B cell (primary cell): ENCODE measurements around the gene CENPVL2. TPM values are rescaled to one million over a fixed set of nuclear protein-coding genes. Genes with fewer than 3 reads are reported as not detected.
"Not testable (repeated sequence)": the region's sequence is repeated elsewhere in the genome, so short reads cannot be mapped to it uniquely, and the experiment has no call there.

Experiments used
- ATAC-seq: fragments of 200-7000 bp; cut with Tn5 transposase; one replicate; pipeline ENCODE4 v1.10.0; 2021; ENCODE audit warnings: low read depth, mild to moderate bottlenecking, moderate number of reproducible peaks, moderate library complexity
- CTCF ChIA-PET: fragments of 350-600 bp; sonication (Branson Sonifier 250); formaldehyde crosslinking; loops from one replicate; lab custom pipeline; 2021; ENCODE audit warnings: antibody characterized with exemption, inconsistent platforms; lab: Charles Lee
- POLR2A ChIA-PET: fragments of 350-600 bp; sonication (Branson Sonifier 250); formaldehyde crosslinking; loops from one replicate; lab custom pipeline; 2021; ENCODE audit warnings: antibody characterized with exemption; lab: Charles Lee
- DNase-seq: peaks from one replicate; pipeline ENCODE4 v3.0.0; 2013
- H2AFZ ChIP-seq: 2 replicates; pipeline ENCODE4 v1.6.1; 2012; ENCODE audit warnings: mild to moderate bottlenecking, low read depth, low read length; ENCODE audit not compliant: insufficient read depth, poor library complexity, severe bottlenecking
- H3K27ac ChIP-seq, 2 donors: 1 replicate in 1 of 2; 2 replicates in 1 of 2; pipeline ENCODE4 v1.5.1; 2012 to 2013; ENCODE audit warnings: low read length in 2 of 2, mild to moderate bottlenecking in 2 of 2, moderate library complexity in 1 of 2
- H3K27me3 ChIP-seq, 4 experiments: fragments of 200-600 bp in 1 of 4; sonication (generic) in 1 of 4; replicated peaks in 1 of 4; 1 replicate in 2 of 4; 2 replicates in 2 of 4; pipeline versions ENCODE4 v1.6.1 to v1.7.0; 2013 to 2016; ENCODE audit warnings: low read length in 3 of 4, mild to moderate bottlenecking in 2 of 4, mixed read lengths in 1 of 4, moderate library complexity in 1 of 4; ENCODE audit not compliant: insufficient read depth in 4 of 4, control insufficient read depth in 3 of 4; ENCODE audit errors: control extremely low read depth in 1 of 4
- H3K36me3 ChIP-seq, 2 experiments: replicated peaks in 1 of 2; 1 replicate in 1 of 2; 2 replicates in 1 of 2; pipeline versions ENCODE4 v1.6.1 to v1.7.1; 2013; ENCODE audit warnings: low read length in 1 of 2; ENCODE audit not compliant: insufficient read depth in 2 of 2, control insufficient read depth in 1 of 2; ENCODE audit errors: control extremely low read depth in 1 of 2, extremely low read depth in 1 of 2
- H3K4me1 ChIP-seq, 2 donors: fragments of 200-600 bp in 1 of 2; sonication (generic) in 1 of 2; 1 replicate in 1 of 2; 2 replicates in 1 of 2; pipeline versions ENCODE4 v1.5.1 to v1.6.1; 2013 to 2017; ENCODE audit warnings: low read length in 2 of 2; ENCODE audit not compliant: control insufficient read depth in 2 of 2, insufficient read depth in 2 of 2
- H3K4me2 ChIP-seq: replicated peaks from 2 replicates; pipeline ENCODE3; 2012; ENCODE audit warnings: mild to moderate bottlenecking, low read depth, low read length; ENCODE audit not compliant: poor library complexity, severe bottlenecking
- H3K4me3 ChIP-seq, 5 experiments: fragments of 200-600 bp in 1 of 5; sonication (generic) in 1 of 5; 1 replicate in 3 of 5; 2 replicates in 2 of 5; pipeline versions ENCODE4 v1.5.1 to v1.7.0; 2011 to 2016; ENCODE audit warnings: low read length in 4 of 5, mild to moderate bottlenecking in 4 of 5, low read depth in 2 of 5, control low read depth in 1 of 5, moderate library complexity in 1 of 5; ENCODE audit not compliant: insufficient read depth in 1 of 5; ENCODE audit errors: control extremely low read depth in 1 of 5, extremely low read depth in 1 of 5
- H3K79me2 ChIP-seq: fragments of 200-600 bp; sonication (generic); one replicate; pipeline ENCODE4 v1.6.0; 2016; ENCODE audit warnings: low read length; ENCODE audit not compliant: control insufficient read depth, insufficient read depth
- H3K9ac ChIP-seq: fragments of 200-600 bp; sonication (generic); 2 replicates; pipeline ENCODE4 v1.6.1; 2017; ENCODE audit warnings: mild to moderate bottlenecking, low read length, moderate library complexity
- H3K9me3 ChIP-seq, 3 donors: one replicate each; pipeline versions ENCODE4 v1.6.1 to v1.7.1; 2013; ENCODE audit warnings: low read length in 2 of 3; ENCODE audit not compliant: control insufficient read depth in 2 of 3, insufficient read depth in 1 of 3; ENCODE audit errors: control extremely low read depth in 1 of 3
- H4K20me1 ChIP-seq: 2 replicates; pipeline ENCODE4 v1.6.0; 2012; ENCODE audit warnings: mild to moderate bottlenecking, low read length; ENCODE audit not compliant: insufficient read depth, control insufficient read depth, poor library complexity, severe bottlenecking
- H3K27ac Mint-ChIP-seq: one replicate; pipeline ENCODE4 v1.8.0; 2021; ENCODE audit warnings: mixed read lengths
- H3K27me3 Mint-ChIP-seq: one replicate; pipeline ENCODE4 v1.8.0; 2021; ENCODE audit warnings: mixed read lengths
- H3K4me1 Mint-ChIP-seq: one replicate; pipeline ENCODE4 v1.8.0; 2021; ENCODE audit warnings: mixed read lengths
- H3K4me3 Mint-ChIP-seq: one replicate; pipeline ENCODE4 v1.8.0; 2021; ENCODE audit warnings: mixed read lengths
- H3K9me3 Mint-ChIP-seq: one replicate; pipeline ENCODE4 v1.8.0; 2022; ENCODE audit warnings: mixed read lengths; ENCODE audit not compliant: insufficient read depth
- EZH2 ChIP-seq: IDR thresholded peaks from 2 replicates; pipeline ENCODE4 v1.6.1; 2012; ENCODE audit warnings: borderline replicate concordance, low read depth, mild to moderate bottlenecking, moderate library complexity, low read length; ENCODE audit not compliant: insufficient read depth, poor library complexity, severe bottlenecking
- WGBS: methylation state at CpG from one replicate; pipeline ENCODE4 v1.1.5; 2013; ENCODE audit warnings: missing lambda C conversion rate; ENCODE audit not compliant: insufficient coverage; 5-methylcytosine and 5-hydroxymethylcytosine counted together
- intact Hi-C: fragments of 100-400 bp; cut with micrococcal nuclease; formaldehyde crosslinking; loops from one replicate; pipeline ENCODE4 v1.10.0; 2022
- polyA plus RNA-seq: library from polyadenylated mRNA; depleted of rRNA; stranded (reverse); fragments of >200 nt; gene quantifications from 2 replicates; pipeline ENCODE4 v1.2.3, GENCODE V29; 2012
- total RNA-seq, 2 donors: library from RNA; stranded (reverse); fragments of 120-200 nt in 1 of 2; gene quantifications; 1 replicate in 1 of 2; 2 replicates in 1 of 2; pipeline versions ENCODE4 v1.2.3 to v1.2.4, GENCODE V29; 2013 to 2022
- TF ChIP-seq, protein P1 (sequence below): fragments of 200-600 bp; IDR thresholded peaks from one replicate; pipeline ENCODE4 v1.8.0; 2022; ENCODE audit warnings: antibody characterized with exemption, mild to moderate bottlenecking

CENPVL2 gene
- total and polyA plus RNA-seq, 2 donors (not counting 1 experiment from before 2014, with no cell fraction given): not detected

DNA sequence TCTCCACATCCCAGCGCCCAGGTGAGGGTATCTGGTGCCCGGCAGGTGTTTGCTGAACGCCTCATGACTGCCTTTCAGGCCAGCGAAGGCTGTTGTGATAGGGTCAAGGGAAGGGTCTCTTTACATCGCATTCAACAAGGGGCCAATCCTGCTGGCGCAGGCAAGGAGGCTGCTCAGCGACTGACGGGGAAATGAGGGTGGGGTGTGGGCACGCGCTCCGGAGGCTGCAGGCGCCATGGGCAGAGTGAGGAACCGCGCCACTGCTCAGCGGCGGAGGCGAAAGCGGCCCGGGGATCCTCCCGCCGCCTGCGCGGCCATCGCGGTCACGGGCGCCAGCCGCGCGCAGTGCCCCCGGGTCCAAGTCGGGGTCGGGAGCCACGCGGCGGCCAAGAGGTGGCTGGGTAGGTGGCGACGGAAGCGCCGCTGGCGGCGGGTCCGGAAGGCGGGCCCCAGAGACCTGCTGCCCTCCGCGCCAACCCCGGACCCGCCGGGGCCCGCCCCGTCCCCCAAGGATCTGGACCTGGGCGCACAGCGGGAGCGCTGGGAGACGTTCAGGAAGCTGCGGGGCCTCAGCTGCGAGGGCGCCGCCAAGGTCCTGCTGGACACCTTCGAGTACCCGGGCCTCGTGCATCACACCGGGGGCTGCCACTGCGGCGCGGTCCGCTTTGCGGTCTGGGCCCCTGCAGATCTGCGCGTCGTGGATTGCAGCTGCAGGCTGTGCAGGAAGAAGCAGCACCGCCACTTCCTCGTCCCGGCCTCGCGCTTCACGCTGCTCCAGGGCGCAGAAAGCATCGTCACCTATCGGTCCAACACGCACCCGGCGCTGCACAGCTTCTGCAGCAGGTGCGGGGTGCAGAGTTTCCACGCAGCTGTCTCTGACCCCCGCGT is 27.9 kb upstream of the CENPVL2 start, which contains the start of gene CENPVL1:
TSS of gene CENPVL1 (plus strand) at position 236 of the 888 bp plus-strand sequence. CDS start at position 236, 0 bp downstream.
- H3K9me3 ChIP-seq, H3K27me3 ChIP-seq, DNase-seq, H3K36me3 ChIP-seq, H3K4me1 ChIP-seq, H4K20me1 ChIP-seq, H3K9me3 Mint-ChIP-seq, H3K79me2 ChIP-seq, H3K27me3 Mint-ChIP-seq, H3K27ac Mint-ChIP-seq, H3K4me3 ChIP-seq, H3K4me2 ChIP-seq, ATAC-seq, H3K27ac ChIP-seq, H2AFZ ChIP-seq, POLR2A ChIA-PET, intact Hi-C loops, CTCF ChIA-PET, H3K4me1 Mint-ChIP-seq, H3K9ac ChIP-seq, H3K4me3 Mint-ChIP-seq: not testable (repeated sequence)
- no CpG with 5 or more reads among the region's 87 CpGs for WGBS

DNA sequence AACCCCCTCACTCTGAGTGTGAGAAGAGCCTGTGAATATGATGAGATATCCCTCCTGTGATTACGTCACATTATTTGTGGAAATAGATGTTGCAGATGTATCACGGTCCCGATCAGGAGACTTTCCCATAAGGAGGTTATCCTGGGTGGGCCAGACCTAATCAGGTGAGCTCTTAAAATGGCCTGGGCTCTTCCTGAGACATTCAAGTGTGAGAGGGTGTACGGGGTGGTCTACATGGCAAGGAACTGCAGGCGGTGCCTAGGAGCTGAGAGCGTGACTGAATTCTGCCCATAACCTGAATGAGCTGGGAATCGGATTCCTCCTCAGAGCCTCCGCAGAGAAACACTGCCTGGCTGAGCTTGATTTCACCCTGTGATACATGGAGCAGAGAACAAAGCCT is 14.8 kb upstream of the CENPVL2 start:
- CTCF ChIA-PET: no interaction called here
- Histone ChIP-seq H3K4me3 (no peak overlapping the region), H3K9ac (no peak overlapping the region), H4K20me1 (no peaks in the 10 kb centered on the region), H3K4me2 (no peak overlapping the region), H3K9me3 (no peaks in the 10 kb centered on the region), H2AFZ (no peak overlapping the region), H3K79me2 (no peaks in the 10 kb centered on the region), H3K36me3 (no peaks in the 10 kb centered on the region), H3K4me1 (no peaks in the 10 kb centered on the region), H3K27ac (no peak overlapping the region), H3K27me3 (no peaks in the 10 kb centered on the region)
- POLR2A ChIA-PET: no interaction called here
- TF ChIP-seq, protein P1, sequence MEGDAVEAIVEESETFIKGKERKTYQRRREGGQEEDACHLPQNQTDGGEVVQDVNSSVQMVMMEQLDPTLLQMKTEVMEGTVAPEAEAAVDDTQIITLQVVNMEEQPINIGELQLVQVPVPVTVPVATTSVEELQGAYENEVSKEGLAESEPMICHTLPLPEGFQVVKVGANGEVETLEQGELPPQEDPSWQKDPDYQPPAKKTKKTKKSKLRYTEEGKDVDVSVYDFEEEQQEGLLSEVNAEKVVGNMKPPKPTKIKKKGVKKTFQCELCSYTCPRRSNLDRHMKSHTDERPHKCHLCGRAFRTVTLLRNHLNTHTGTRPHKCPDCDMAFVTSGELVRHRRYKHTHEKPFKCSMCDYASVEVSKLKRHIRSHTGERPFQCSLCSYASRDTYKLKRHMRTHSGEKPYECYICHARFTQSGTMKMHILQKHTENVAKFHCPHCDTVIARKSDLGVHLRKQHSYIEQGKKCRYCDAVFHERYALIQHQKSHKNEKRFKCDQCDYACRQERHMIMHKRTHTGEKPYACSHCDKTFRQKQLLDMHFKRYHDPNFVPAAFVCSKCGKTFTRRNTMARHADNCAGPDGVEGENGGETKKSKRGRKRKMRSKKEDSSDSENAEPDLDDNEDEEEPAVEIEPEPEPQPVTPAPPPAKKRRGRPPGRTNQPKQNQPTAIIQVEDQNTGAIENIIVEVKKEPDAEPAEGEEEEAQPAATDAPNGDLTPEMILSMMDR: no peak
- TF ChIP-seq EZH2: no peak
- no peak for DNase-seq
- no peaks in the 10 kb centered on the region for H3K4me1 Mint-ChIP-seq
- ATAC-seq: no peak
- H3K27ac Mint-ChIP-seq: no peak overlapping the region
- H3K4me3 Mint-ChIP-seq: no peak overlapping the region
- peaks cover 15% of the 10 kb centered on the region for H3K27me3 Mint-ChIP-seq
- intact Hi-C loops: no loop called here
- no peaks in the 10 kb centered on the region for H3K9me3 Mint-ChIP-seq
- 99% methylated on average over 8 of the region's 8 CpGs for WGBS
